Measurements from ENCODE around the gene CYP4F8.

The CYP4F8 gene

DNA sequence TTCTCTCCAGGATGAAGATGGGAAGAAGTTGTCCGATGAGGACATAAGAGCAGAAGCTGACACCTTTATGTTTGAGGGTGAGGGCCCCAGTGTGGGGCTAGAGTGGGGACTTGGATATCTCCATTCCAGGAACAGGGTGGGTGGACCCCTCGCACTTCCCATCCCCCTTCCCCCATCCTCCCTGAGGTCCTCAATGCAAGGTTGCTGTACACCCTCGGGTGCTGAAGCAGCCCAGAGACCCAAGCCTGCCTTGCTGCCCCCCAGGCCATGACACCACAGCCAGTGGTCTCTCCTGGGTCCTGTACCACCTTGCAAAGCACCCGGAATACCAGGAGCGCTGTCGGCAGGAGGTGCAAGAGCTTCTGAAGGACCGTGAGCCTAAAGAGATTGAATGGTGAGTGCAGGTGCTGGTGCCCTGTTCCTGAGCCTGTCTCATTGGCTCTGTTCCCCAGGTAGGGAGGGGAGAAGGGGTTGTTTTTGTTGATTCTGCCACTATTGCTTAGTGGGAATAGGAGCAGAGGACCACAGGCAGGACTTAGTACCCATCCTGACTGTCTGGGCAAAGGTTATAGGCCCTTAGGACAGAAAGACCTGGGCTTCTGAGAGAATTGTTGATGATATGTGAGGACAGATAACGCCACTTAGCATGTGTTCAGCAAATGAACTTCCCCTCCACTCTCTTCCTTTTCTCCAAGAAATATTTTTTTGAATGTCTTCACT lies 37.7 kb downstream of the CYP4F8 start:
- H2BK120ac ChIP-seq (ENCODE audit: low read depth, low read length): no peak overlapping the region
- no peak overlapping the region for H4K91ac ChIP-seq (ENCODE audit: low read depth, low read length, poor library complexity)
- no peak overlapping the region for H3K27ac ChIP-seq (replicated peaks; ENCODE audit: low read length)
- H3K18ac ChIP-seq (ENCODE audit: low read length): no peak overlapping the region
- no peak overlapping the region for H2BK5ac ChIP-seq (ENCODE audit: low read length)
- H2BK12ac ChIP-seq (ENCODE audit: low read length): no peak overlapping the region
- H3K23ac ChIP-seq (ENCODE audit: low read depth, low read length, poor library complexity): no peak overlapping the region
- H3K36me3 ChIP-seq (replicated peaks in 1 of 2; ENCODE audit: control insufficient read depth in 2 of 2, insufficient read depth in 2 of 2, low read length in 2 of 2): no peaks in the 10 kb centered on the region
- H3K4ac ChIP-seq (ENCODE audit: low read length): no peak overlapping the region
- no peak overlapping the region for H3K4me3 ChIP-seq (ENCODE audit: low read length in 2 of 2)
- H2AFZ ChIP-seq (ENCODE audit: low read length): no peak overlapping the region
- WGBS, 2 donors (ENCODE audit: extremely low coverage in 2 of 2, insufficient read length in 2 of 2, insufficient replicate concordance in 1 of 2): no CpG with 5 or more reads among the region's 8 CpGs
- H2BK15ac ChIP-seq (ENCODE audit: low read length): no peak overlapping the region
- H3K4me2 ChIP-seq (ENCODE audit: insufficient read depth, low read length, poor library complexity, severe bottlenecking): no peak overlapping the region
- peaks cover 0 to 21% of the 10 kb centered on the region in 2 donors for H3K9me3 ChIP-seq (replicated peaks in 1 of 2; ENCODE audit: control insufficient read depth in 2 of 2, insufficient read depth in 1 of 2, low read depth in 1 of 2, low read length in 2 of 2)
- H3K79me1 ChIP-seq (ENCODE audit: low read depth, low read length): no peaks in the 10 kb centered on the region
- no peak overlapping the region for H2AK5ac ChIP-seq (ENCODE audit: low read depth, low read length)
- no peak overlapping the region for H3K14ac ChIP-seq (ENCODE audit: low read length)
- no peaks in the 10 kb centered on the region for H3K4me1 ChIP-seq (ENCODE audit: control insufficient read depth in 2 of 2, insufficient read depth in 1 of 2, low read depth in 1 of 2, low read length in 2 of 2)
- no peak overlapping the region for H4K8ac ChIP-seq (ENCODE audit: low read depth, low read length)
- no peaks in the 10 kb centered on the region for H3K27me3 ChIP-seq (ENCODE audit: control insufficient read depth in 3 of 3, insufficient read depth in 3 of 3, low read depth in 1 of 3, low read length in 3 of 3)
- no peak overlapping the region for H3K9ac ChIP-seq (ENCODE audit: low read depth, low read length, poor library complexity)
- DNase-seq (ENCODE audit: low spot score): no peak

DNA sequence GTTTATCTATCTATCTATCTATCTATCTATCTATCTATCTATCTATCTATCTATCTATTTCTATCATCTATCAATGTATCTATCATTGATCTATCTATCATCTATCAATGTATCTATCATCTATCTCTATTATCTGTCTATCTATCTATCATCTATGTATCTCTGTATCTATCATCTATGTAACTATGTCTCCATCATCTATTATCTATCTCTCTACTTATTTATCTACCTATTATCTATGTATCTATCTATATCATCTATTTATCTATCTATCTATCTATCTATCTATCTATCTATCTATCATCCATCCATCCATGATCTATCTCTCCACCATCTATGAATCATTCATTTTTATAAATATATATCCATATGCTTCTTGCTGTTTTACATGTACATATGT lies 41.4 kb downstream of the CYP4F8 start:
- Histone ChIP-seq H3K36me3 (replicated peaks in 1 of 2; ENCODE audit: control insufficient read depth in 2 of 2, insufficient read depth in 2 of 2, low read length in 2 of 2) (no peaks in the 10 kb centered on the region), H3K27me3 (ENCODE audit: control insufficient read depth in 3 of 3, insufficient read depth in 3 of 3, low read depth in 1 of 3, low read length in 3 of 3) (no peaks in the 10 kb centered on the region), H3K23ac (ENCODE audit: low read depth, low read length, poor library complexity) (no peak overlapping the region), H3K9ac (ENCODE audit: low read depth, low read length, poor library complexity) (no peak overlapping the region), H3K18ac (ENCODE audit: low read length) (no peak overlapping the region), H3K9me3 (replicated peaks in 1 of 2; ENCODE audit: control insufficient read depth in 2 of 2, insufficient read depth in 1 of 2, low read depth in 1 of 2, low read length in 2 of 2) (peaks cover 0 to 17% of the 10 kb centered on the region in 2 donors), H2BK12ac (ENCODE audit: low read length) (no peak overlapping the region), H2BK120ac (ENCODE audit: low read depth, low read length) (no peak overlapping the region), H3K27ac (replicated peaks; ENCODE audit: low read length) (no peak overlapping the region), H3K4me2 (ENCODE audit: insufficient read depth, low read length, poor library complexity, severe bottlenecking) (no peak overlapping the region), H3K4me1 (ENCODE audit: control insufficient read depth in 2 of 2, insufficient read depth in 1 of 2, low read depth in 1 of 2, low read length in 2 of 2) (no peaks in the 10 kb centered on the region), H4K8ac (ENCODE audit: low read depth, low read length) (no peak overlapping the region), H2BK5ac (ENCODE audit: low read length) (no peak overlapping the region), H3K79me1 (ENCODE audit: low read depth, low read length) (no peaks in the 10 kb centered on the region), H3K14ac (ENCODE audit: low read length) (no peak overlapping the region), H3K4me3 (ENCODE audit: low read length in 2 of 2) (no peak overlapping the region), H2AK5ac (ENCODE audit: low read depth, low read length) (no peak overlapping the region), H2AFZ (ENCODE audit: low read length) (no peak overlapping the region), H4K91ac (ENCODE audit: low read depth, low read length, poor library complexity) (no peak overlapping the region), H2BK15ac (ENCODE audit: low read length) (no peak overlapping the region), H3K4ac (ENCODE audit: low read length) (no peak overlapping the region)
- no peak for DNase-seq (ENCODE audit: low spot score)

DNA sequence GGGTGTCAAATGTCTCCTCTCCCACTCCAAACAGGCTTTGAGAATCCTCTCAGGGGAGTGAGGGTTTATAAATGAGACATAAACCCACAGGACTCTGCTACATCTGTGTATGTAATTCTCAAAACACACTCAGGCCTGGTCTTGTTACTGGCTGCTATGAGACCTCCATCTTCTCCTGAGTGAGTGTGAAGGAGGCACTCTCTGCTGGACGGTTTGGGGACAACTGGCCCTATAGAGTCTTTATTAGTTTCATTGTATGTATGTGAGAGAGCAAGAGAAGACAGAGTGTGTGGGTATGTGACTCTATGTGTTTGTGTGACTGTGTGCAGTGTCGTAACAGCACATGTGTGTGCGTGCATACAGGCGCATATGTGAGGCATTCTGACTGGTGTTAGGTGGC lies 48.2 kb downstream of the CYP4F8 start:
- Histone ChIP-seq H4K91ac (ENCODE audit: low read depth, low read length, poor library complexity) (no peak overlapping the region), H2AK5ac (ENCODE audit: low read depth, low read length) (no peak overlapping the region), H2BK120ac (ENCODE audit: low read depth, low read length) (no peak overlapping the region), H2BK15ac (ENCODE audit: low read length) (no peak overlapping the region), H3K4ac (ENCODE audit: low read length) (no peak overlapping the region), H2BK12ac (ENCODE audit: low read length) (no peak overlapping the region), H2AFZ (ENCODE audit: low read length) (no peak overlapping the region), H3K4me3 (ENCODE audit: low read length in 2 of 2) (no peak overlapping the region), H3K36me3 (replicated peaks in 1 of 2; ENCODE audit: control insufficient read depth in 2 of 2, insufficient read depth in 2 of 2, low read length in 2 of 2) (peaks cover 0 to 1% of the 10 kb centered on the region in 2 donors), H4K8ac (ENCODE audit: low read depth, low read length) (no peak overlapping the region), H2BK5ac (ENCODE audit: low read length) (no peak overlapping the region), H3K9me3 (replicated peaks in 1 of 2; ENCODE audit: control insufficient read depth in 2 of 2, insufficient read depth in 1 of 2, low read depth in 1 of 2, low read length in 2 of 2) (peaks cover 0 to 23% of the 10 kb centered on the region in 2 donors), H3K18ac (ENCODE audit: low read length) (no peak overlapping the region), H3K9ac (ENCODE audit: low read depth, low read length, poor library complexity) (no peak overlapping the region), H3K23ac (ENCODE audit: low read depth, low read length, poor library complexity) (no peak overlapping the region), H3K27me3 (ENCODE audit: control insufficient read depth in 3 of 3, insufficient read depth in 3 of 3, low read depth in 1 of 3, low read length in 3 of 3) (no peaks in the 10 kb centered on the region), H3K27ac (replicated peaks; ENCODE audit: low read length) (no peak overlapping the region), H3K14ac (ENCODE audit: low read length) (no peak overlapping the region), H3K79me1 (ENCODE audit: low read depth, low read length) (no peaks in the 10 kb centered on the region), H3K4me1 (ENCODE audit: control insufficient read depth in 2 of 2, insufficient read depth in 1 of 2, low read depth in 1 of 2, low read length in 2 of 2) (no peaks in the 10 kb centered on the region), H3K4me2 (ENCODE audit: insufficient read depth, low read length, poor library complexity, severe bottlenecking) (no peak overlapping the region)
- WGBS, 2 donors (ENCODE audit: extremely low coverage in 2 of 2, insufficient read length in 2 of 2, insufficient replicate concordance in 1 of 2): no CpG with 5 or more reads among the region's 4 CpGs
- DNase-seq (ENCODE audit: low spot score): no peak

DNA sequence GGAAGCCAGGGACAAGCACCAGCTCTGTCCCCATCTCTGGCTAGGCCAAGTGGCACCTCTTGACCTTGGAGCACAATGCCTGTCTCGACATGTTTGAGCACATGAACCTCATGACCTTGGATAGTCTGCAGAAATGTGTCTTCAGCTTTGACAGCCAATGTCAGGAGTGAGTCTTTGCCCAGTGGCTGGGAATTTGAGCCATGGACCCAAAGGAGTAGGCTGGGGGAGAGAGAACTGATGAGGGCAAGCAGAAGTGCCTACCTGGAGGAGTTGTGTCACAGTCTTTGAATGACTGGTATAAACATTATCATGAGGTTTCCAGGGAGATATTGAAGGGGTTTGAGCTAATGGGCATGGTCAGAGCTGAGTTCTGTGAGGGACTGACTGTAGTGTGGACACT lies 51.2 kb downstream of the CYP4F8 start:
- Histone ChIP-seq H3K36me3 (replicated peaks in 1 of 2; ENCODE audit: control insufficient read depth in 2 of 2, insufficient read depth in 2 of 2, low read length in 2 of 2) (peaks cover 0 to 1% of the 10 kb centered on the region in 2 donors), H3K4me2 (ENCODE audit: insufficient read depth, low read length, poor library complexity, severe bottlenecking) (no peak overlapping the region), H3K4me1 (ENCODE audit: control insufficient read depth in 2 of 2, insufficient read depth in 1 of 2, low read depth in 1 of 2, low read length in 2 of 2) (no peaks in the 10 kb centered on the region), H4K8ac (ENCODE audit: low read depth, low read length) (no peak overlapping the region), H2BK120ac (ENCODE audit: low read depth, low read length) (no peak overlapping the region), H2BK15ac (ENCODE audit: low read length) (no peak overlapping the region), H2BK12ac (ENCODE audit: low read length) (no peak overlapping the region), H3K4me3 (ENCODE audit: low read length in 2 of 2) (no peak overlapping the region), H3K27me3 (ENCODE audit: control insufficient read depth in 3 of 3, insufficient read depth in 3 of 3, low read depth in 1 of 3, low read length in 3 of 3) (no peaks in the 10 kb centered on the region), H2BK5ac (ENCODE audit: low read length) (no peak overlapping the region), H4K91ac (ENCODE audit: low read depth, low read length, poor library complexity) (no peak overlapping the region), H3K4ac (ENCODE audit: low read length) (no peak overlapping the region), H3K9ac (ENCODE audit: low read depth, low read length, poor library complexity) (no peak overlapping the region), H3K27ac (replicated peaks; ENCODE audit: low read length) (no peak overlapping the region), H3K18ac (ENCODE audit: low read length) (no peak overlapping the region), H3K9me3 (replicated peaks in 1 of 2; ENCODE audit: control insufficient read depth in 2 of 2, insufficient read depth in 1 of 2, low read depth in 1 of 2, low read length in 2 of 2) (peaks cover 0 to 35% of the 10 kb centered on the region in 2 donors), H3K79me1 (ENCODE audit: low read depth, low read length) (no peaks in the 10 kb centered on the region), H3K14ac (ENCODE audit: low read length) (no peak overlapping the region), H2AK5ac (ENCODE audit: low read depth, low read length) (no peak overlapping the region), H2AFZ (ENCODE audit: low read length) (no peak overlapping the region), H3K23ac (ENCODE audit: low read depth, low read length, poor library complexity) (no peak overlapping the region)
- WGBS, 2 donors (ENCODE audit: extremely low coverage in 2 of 2, insufficient read length in 2 of 2, insufficient replicate concordance in 1 of 2): no CpG with 5 or more reads among the region's 1 CpG
- no peak for DNase-seq (ENCODE audit: low spot score)
